CD14-positive monocyte (primary cell): ENCODE measurements around the gene CD28. TPM values are rescaled to one million over a fixed set of nuclear protein-coding genes. Genes with fewer than 3 reads are reported as not detected.

Source experiments
- DNase-seq, 3 donors: peaks; one replicate each; pipeline ENCODE4 v3.0.0-alpha.2; 2011 to 2022
- H2AFZ ChIP-seq: 2 replicates; pipeline ENCODE4 v1.6.0; 2012; ENCODE audit warnings: mild to moderate bottlenecking, low read depth, low read length, inconsistent platforms; ENCODE audit not compliant: insufficient read depth, poor library complexity, severe bottlenecking
- H3K27ac ChIP-seq, 2 donors: 1 replicate in 1 of 2; 2 replicates in 1 of 2; pipeline ENCODE4 v1.5.1; 2012 to 2013; ENCODE audit warnings: low read length in 2 of 2, control low read depth in 1 of 2, inconsistent platforms in 1 of 2, low read depth in 1 of 2, mild to moderate bottlenecking in 1 of 2
- H3K27me3 ChIP-seq, 2 donors: one replicate each; pipeline versions ENCODE4 v1.6.0 to v1.6.1; 2011 to 2013; ENCODE audit warnings: low read length in 2 of 2; ENCODE audit not compliant: control insufficient read depth in 2 of 2, insufficient read depth in 2 of 2
- H3K36me3 ChIP-seq, 2 donors: replicated peaks in 1 of 2; 1 replicate in 1 of 2; 2 replicates in 1 of 2; pipeline versions ENCODE4 v1.5.1 to v1.6.1; 2012 to 2013; ENCODE audit warnings: low read length in 2 of 2, control low read depth in 1 of 2, inconsistent platforms in 1 of 2, mild to moderate bottlenecking in 1 of 2; ENCODE audit not compliant: insufficient read depth in 2 of 2, control insufficient read depth in 1 of 2
- H3K4me1 ChIP-seq, 2 donors: 1 replicate in 1 of 2; 2 replicates in 1 of 2; pipeline versions ENCODE4 v1.5.1 to v1.6.1; 2012 to 2013; ENCODE audit warnings: low read length in 2 of 2, control low read depth in 1 of 2, inconsistent platforms in 1 of 2, mild to moderate bottlenecking in 1 of 2, moderate library complexity in 1 of 2; ENCODE audit not compliant: insufficient read depth in 2 of 2, control insufficient read depth in 1 of 2
- H3K4me2 ChIP-seq: replicated peaks from 2 replicates; pipeline ENCODE3; 2012; ENCODE audit warnings: low read length, moderate library complexity, mild to moderate bottlenecking; ENCODE audit not compliant: poor library complexity, severe bottlenecking; ENCODE audit errors: extremely low read depth
- H3K4me3 ChIP-seq, 3 experiments: fragments of 200-600 bp in 1 of 3; sonication (generic) in 1 of 3; replicated peaks in 1 of 3; 1 replicate in 2 of 3; 2 replicates in 1 of 3; pipeline ENCODE4 v1.5.1; 2011 to 2013; ENCODE audit warnings: low read length in 3 of 3, mild to moderate bottlenecking in 3 of 3, control low read depth in 2 of 3, low read depth in 2 of 3, inconsistent platforms in 1 of 3, moderate library complexity in 1 of 3
- H3K79me2 ChIP-seq: 2 replicates; pipeline ENCODE4 v1.6.0; 2012; ENCODE audit warnings: mild to moderate bottlenecking, control low read depth, inconsistent platforms, low read length, moderate library complexity; ENCODE audit not compliant: insufficient read depth
- H3K9ac ChIP-seq: 2 replicates; pipeline ENCODE4 v1.6.0; 2017; ENCODE audit warnings: low read length, mild to moderate bottlenecking; ENCODE audit not compliant: insufficient read depth, poor library complexity, severe bottlenecking
- H3K9me3 ChIP-seq, 2 donors: replicated peaks in 1 of 2; 1 replicate in 1 of 2; 2 replicates in 1 of 2; pipeline versions ENCODE4 v1.5.1 to v1.6.1; 2012 to 2013; ENCODE audit warnings: low read length in 2 of 2, control low read depth in 1 of 2; ENCODE audit not compliant: control insufficient read depth in 1 of 2, insufficient read depth in 1 of 2
- H4K20me1 ChIP-seq: 2 replicates; pipeline ENCODE4 v1.6.0; 2012; ENCODE audit warnings: mild to moderate bottlenecking, low read length, control low read depth, moderate library complexity; ENCODE audit not compliant: insufficient read depth
- H3K27ac Mint-ChIP-seq, 7 donors: one replicate each; pipeline ENCODE4 v1.8.0; 2020; ENCODE audit warnings: mild to moderate bottlenecking in 7 of 7, mixed read lengths in 7 of 7, moderate library complexity in 6 of 7, inconsistent platforms in 2 of 7
- H3K27me3 Mint-ChIP-seq, 3 donors: one replicate each; pipeline ENCODE4 v1.8.0; 2021 to 2022; ENCODE audit warnings: low read depth in 3 of 3, mild to moderate bottlenecking in 3 of 3, mixed read lengths in 3 of 3, moderate library complexity in 3 of 3, inconsistent platforms in 1 of 3
- H3K36me3 Mint-ChIP-seq, 2 donors: one replicate each; pipeline ENCODE4 v1.8.0; 2020; ENCODE audit warnings: mixed read lengths in 2 of 2, inconsistent platforms in 1 of 2, mild to moderate bottlenecking in 1 of 2
- H3K4me1 Mint-ChIP-seq: one replicate; pipeline ENCODE4 v1.8.0; 2020; ENCODE audit warnings: mild to moderate bottlenecking, mixed read lengths
- H3K4me3 Mint-ChIP-seq, 2 donors: one replicate each; pipeline ENCODE4 v1.8.0; 2020; ENCODE audit warnings: mild to moderate bottlenecking in 2 of 2, mixed read lengths in 2 of 2, moderate library complexity in 1 of 2
- H3K9me3 Mint-ChIP-seq, 7 donors: one replicate each; pipeline ENCODE4 v1.8.0; 2020 to 2022; ENCODE audit warnings: mixed read lengths in 7 of 7, mild to moderate bottlenecking in 6 of 7, moderate library complexity in 6 of 7, inconsistent platforms in 2 of 7
- CTCF ChIP-seq: fragments of 200-600 bp; IDR thresholded peaks from one replicate; pipeline ENCODE4 v1.8.0; 2022; ENCODE audit warnings: antibody characterized with exemption, mild to moderate bottlenecking
- WGBS: methylation state at CpG from one replicate; pipeline ENCODE4 v1.1.5; 2013; ENCODE audit warnings: missing lambda C conversion rate; ENCODE audit not compliant: insufficient coverage; 5-methylcytosine and 5-hydroxymethylcytosine counted together
- intact Hi-C, 2 donors: fragments of 100-400 bp; cut with micrococcal nuclease; formaldehyde crosslinking; loops; one replicate each; pipeline versions ENCODE4 v1.15.0 to v1.15.1; 2023
- polyA plus RNA-seq, 3 donors: library from polyadenylated mRNA; depleted of rRNA in 1 of 3; unstranded in 2 of 3; stranded (reverse) in 1 of 3; fragments of 300-500 nt in 2 of 3; fragments of >200 nt in 1 of 3; fragmentation: Illumina TruSeq in 2 of 3; gene quantifications; 1 replicate in 2 of 3; 2 replicates in 1 of 3; pipeline ENCODE4 v1.2.3, GENCODE V29; 2012 to 2021

CD28 gene
- polyA plus RNA-seq, 3 donors, result 0.09 to 0.21 TPM; not detected in 1

GRCh38 chr2:203751685-203752271 lies 45.3 kb downstream of the CD28 start:
- Histone ChIP-seq H3K27ac (no peak overlapping the region), H3K36me3 (no peaks in the 10 kb centered on the region), H4K20me1 (no peaks in the 10 kb centered on the region), H3K79me2 (no peaks in the 10 kb centered on the region), H3K4me2 (no peak overlapping the region), H3K4me3 (no peak overlapping the region), H3K9ac (no peak overlapping the region), H2AFZ (no peak overlapping the region), H3K4me1 (no peaks in the 10 kb centered on the region), H3K27me3 (no peaks in the 10 kb centered on the region), H3K9me3 (peaks cover 5 to 18% of the 10 kb centered on the region in 2 donors)
- no peak for TF ChIP-seq CTCF
- no CpG with 5 or more reads among the region's 2 CpGs for WGBS
- peak; percentile 5 to 35 (median 14) for DNase-seq
- peaks cover 0 to 5% (median 1%) of the 10 kb centered on the region in 3 donors for H3K27me3 Mint-ChIP-seq
- no peak overlapping the region for H3K4me3 Mint-ChIP-seq
- H3K4me1 Mint-ChIP-seq, result peaks cover 2% of the 10 kb centered on the region
- H3K9me3 Mint-ChIP-seq, result peaks cover 15 to 35% (median 21%) of the 10 kb centered on the region in 7 donors
- intact Hi-C loops, result no loop called here
- no peaks in the 10 kb centered on the region for H3K36me3 Mint-ChIP-seq
- peak overlapping the region in 3 of 7 donors; percentile 1 to 73 (median 60) for H3K27ac Mint-ChIP-seq

GRCh38 chr2:203756161-203756560 lies 49.7 kb downstream of the CD28 start:
- Mint-ChIP-seq H3K4me1 (peaks cover 5% of the 10 kb centered on the region), H3K9me3 (peaks cover 21 to 40% (median 30%) of the 10 kb centered on the region in 7 donors), H3K4me3 (no peak overlapping the region), H3K27ac (no peak overlapping the region), H3K27me3 (peaks cover 0 to 1% (median 1%) of the 10 kb centered on the region in 3 donors), H3K36me3 (no peaks in the 10 kb centered on the region)
- no peak overlapping the region for H3K4me2 ChIP-seq
- no peak overlapping the region for H3K4me3 ChIP-seq
- H3K27ac ChIP-seq, result no peak overlapping the region
- no peak overlapping the region for H2AFZ ChIP-seq
- H3K36me3 ChIP-seq, result no peaks in the 10 kb centered on the region
- no peaks in the 10 kb centered on the region for H3K79me2 ChIP-seq
- H3K4me1 ChIP-seq, result no peaks in the 10 kb centered on the region
- intact Hi-C loops, result no loop called here
- H3K27me3 ChIP-seq, result no peaks in the 10 kb centered on the region
- no peaks in the 10 kb centered on the region for H4K20me1 ChIP-seq
- no peak for TF ChIP-seq CTCF
- H3K9me3 ChIP-seq, result peaks cover 8 to 18% of the 10 kb centered on the region in 2 donors
- no peak for DNase-seq
- no CpG with 5 or more reads among the region's 1 CpG for WGBS
- no peak overlapping the region for H3K9ac ChIP-seq
